WTC11 (cell line): ENCODE results near the gene ASIC1.

Experiments used
- ATF1 ChIP-seq: sonication (generic); formaldehyde crosslinking; IDR thresholded peaks from 2 replicates; pipeline ENCODE4 v1.8.1; 2023; ENCODE audit warnings: mild to moderate bottlenecking, moderate library complexity, missing genetic modification reagents
- CTCF ChIP-seq: fragments of 200-600 bp; IDR thresholded peaks from 2 replicates; pipeline ENCODE4 v1.8.0; 2022; ENCODE audit warnings: antibody characterized with exemption
- ESRRA ChIP-seq: sonication (generic); formaldehyde crosslinking; IDR thresholded peaks from 2 replicates; pipeline ENCODE4 v1.8.1; 2022; ENCODE audit warnings: mild to moderate bottlenecking, missing genetic modification reagents, borderline replicate concordance
- HMGA2 ChIP-seq: fragments of 250-450 bp; sonication (Bioruptor Pico); IDR thresholded peaks from 2 replicates; pipeline ENCODE4 v1.4.0; 2021; ENCODE audit warnings: mild to moderate bottlenecking, moderate library complexity
- IRF2 ChIP-seq: sonication (generic); formaldehyde crosslinking; IDR thresholded peaks from 2 replicates; pipeline ENCODE4 v1.8.0; 2022; ENCODE audit warnings: low read depth, missing genetic modification reagents, borderline replicate concordance
- MAX ChIP-seq: sonication (generic); formaldehyde crosslinking; IDR thresholded peaks from 2 replicates; pipeline ENCODE4 v1.8.0; 2022; ENCODE audit warnings: mild to moderate bottlenecking, missing genetic modification reagents
- TCF7 ChIP-seq: sonication (generic); formaldehyde crosslinking; IDR thresholded peaks from 2 replicates; pipeline ENCODE4 v1.8.0; 2022; ENCODE audit warnings: mild to moderate bottlenecking, low read depth, missing genetic modification reagents, moderate library complexity
- ZBTB21 ChIP-seq: sonication (generic); formaldehyde crosslinking; IDR thresholded peaks from 2 replicates; pipeline ENCODE4 v1.8.1; 2023; ENCODE audit warnings: mild to moderate bottlenecking, missing genetic modification reagents, borderline replicate concordance
- ZNF121 ChIP-seq: sonication (generic); formaldehyde crosslinking; IDR thresholded peaks from 2 replicates; pipeline ENCODE4 v1.8.0; 2023; ENCODE audit warnings: missing genetic modification reagents
- ZNF671 ChIP-seq: fragments of 250-450 bp; sonication (Bioruptor Pico); IDR thresholded peaks from 2 replicates; pipeline ENCODE4 v1.8.0; 2021; ENCODE audit warnings: mild to moderate bottlenecking
- TF ChIP-seq, protein P1 (sequence below): sonication (generic); formaldehyde crosslinking; IDR thresholded peaks from 2 replicates; pipeline ENCODE4 v1.8.0; 2022; ENCODE audit warnings: missing genetic modification reagents
- TF ChIP-seq, protein P2 (sequence below): sonication (generic); formaldehyde crosslinking; IDR thresholded peaks from 2 replicates; pipeline ENCODE4 v1.8.0; 2023; ENCODE audit warnings: missing genetic modification reagents

DNA sequence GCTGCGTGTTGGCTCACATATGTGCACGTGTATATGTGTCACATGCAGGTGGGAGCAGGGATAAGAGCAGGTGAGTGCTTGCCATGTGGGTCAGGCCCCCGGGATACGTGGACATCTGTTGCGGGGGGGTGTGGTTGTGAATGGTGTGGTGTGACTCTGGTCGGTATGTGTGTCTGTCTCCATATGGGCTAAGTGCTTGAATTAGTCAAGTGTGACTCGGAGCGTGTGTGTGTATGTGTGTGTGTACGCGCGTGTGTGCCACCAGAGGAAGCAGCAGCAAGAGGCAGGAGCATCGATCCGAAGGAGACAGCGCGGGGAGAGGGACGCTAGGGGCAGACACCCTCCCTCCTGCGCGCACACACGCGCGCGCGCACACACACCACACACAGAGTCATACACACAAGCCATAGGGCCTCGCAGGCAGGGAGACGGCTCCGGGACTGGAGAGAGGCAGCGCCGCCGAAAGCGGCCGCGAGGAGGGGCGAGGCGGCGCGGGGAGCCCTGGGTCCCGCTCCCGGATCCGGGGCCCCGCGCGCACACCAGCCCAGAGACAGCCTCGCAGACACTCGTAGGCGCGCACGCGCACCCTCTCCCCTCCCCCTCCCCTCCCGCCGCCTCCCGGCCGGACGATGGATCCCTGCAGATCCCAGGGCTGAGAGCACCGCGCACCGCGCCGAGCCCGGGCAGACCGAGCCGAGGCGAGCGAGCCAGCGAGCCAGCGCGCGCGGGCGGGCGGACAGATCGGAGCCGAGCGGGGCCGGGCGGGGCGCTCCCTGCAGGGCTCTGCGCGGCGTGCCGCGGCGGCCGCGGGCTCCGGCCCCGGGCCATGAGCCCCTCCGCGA, at the start of gene ASIC1:
- TF ChIP-seq MAX (0 out of 2 replicates have a peak, but pooled peaks have one; percentile 14), ESRRA (CRISPR knock-in tag) (no peak), CTCF (no peak), ZNF121 (CRISPR knock-in tag) (no peak), ATF1 (CRISPR knock-in tag) (no peak), TCF7 (CRISPR knock-in tag) (no peak), HMGA2 (CRISPR knock-in tag) (no peak), ZBTB21 (no peak), IRF2 (no peak), ZNF671 (CRISPR knock-in tag) (no peak)
- TF ChIP-seq, protein P1, sequence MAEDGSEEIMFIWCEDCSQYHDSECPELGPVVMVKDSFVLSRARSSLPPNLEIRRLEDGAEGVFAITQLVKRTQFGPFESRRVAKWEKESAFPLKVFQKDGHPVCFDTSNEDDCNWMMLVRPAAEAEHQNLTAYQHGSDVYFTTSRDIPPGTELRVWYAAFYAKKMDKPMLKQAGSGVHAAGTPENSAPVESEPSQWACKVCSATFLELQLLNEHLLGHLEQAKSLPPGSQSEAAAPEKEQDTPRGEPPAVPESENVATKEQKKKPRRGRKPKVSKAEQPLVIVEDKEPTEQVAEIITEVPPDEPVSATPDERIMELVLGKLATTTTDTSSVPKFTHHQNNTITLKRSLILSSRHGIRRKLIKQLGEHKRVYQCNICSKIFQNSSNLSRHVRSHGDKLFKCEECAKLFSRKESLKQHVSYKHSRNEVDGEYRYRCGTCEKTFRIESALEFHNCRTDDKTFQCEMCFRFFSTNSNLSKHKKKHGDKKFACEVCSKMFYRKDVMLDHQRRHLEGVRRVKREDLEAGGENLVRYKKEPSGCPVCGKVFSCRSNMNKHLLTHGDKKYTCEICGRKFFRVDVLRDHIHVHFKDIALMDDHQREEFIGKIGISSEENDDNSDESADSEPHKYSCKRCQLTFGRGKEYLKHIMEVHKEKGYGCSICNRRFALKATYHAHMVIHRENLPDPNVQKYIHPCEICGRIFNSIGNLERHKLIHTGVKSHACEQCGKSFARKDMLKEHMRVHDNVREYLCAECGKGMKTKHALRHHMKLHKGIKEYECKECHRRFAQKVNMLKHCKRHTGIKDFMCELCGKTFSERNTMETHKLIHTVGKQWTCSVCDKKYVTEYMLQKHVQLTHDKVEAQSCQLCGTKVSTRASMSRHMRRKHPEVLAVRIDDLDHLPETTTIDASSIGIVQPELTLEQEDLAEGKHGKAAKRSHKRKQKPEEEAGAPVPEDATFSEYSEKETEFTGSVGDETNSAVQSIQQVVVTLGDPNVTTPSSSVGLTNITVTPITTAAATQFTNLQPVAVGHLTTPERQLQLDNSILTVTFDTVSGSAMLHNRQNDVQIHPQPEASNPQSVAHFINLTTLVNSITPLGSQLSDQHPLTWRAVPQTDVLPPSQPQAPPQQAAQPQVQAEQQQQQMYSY (CRISPR knock-in tag) = no peak
- TF ChIP-seq, protein P2, sequence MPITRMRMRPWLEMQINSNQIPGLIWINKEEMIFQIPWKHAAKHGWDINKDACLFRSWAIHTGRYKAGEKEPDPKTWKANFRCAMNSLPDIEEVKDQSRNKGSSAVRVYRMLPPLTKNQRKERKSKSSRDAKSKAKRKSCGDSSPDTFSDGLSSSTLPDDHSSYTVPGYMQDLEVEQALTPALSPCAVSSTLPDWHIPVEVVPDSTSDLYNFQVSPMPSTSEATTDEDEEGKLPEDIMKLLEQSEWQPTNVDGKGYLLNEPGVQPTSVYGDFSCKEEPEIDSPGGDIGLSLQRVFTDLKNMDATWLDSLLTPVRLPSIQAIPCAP (CRISPR knock-in tag) = no peak
